ENCODE results near the gene HDAC7. TPM values are rescaled to one million over a fixed set of nuclear protein-coding genes. Genes with fewer than 3 reads are reported as not detected.

Gene HDAC7
- total and polyA plus RNA-seq, 2 of the 13 experiments (the other 11 are each of a cell fraction or from before 2014, with no cell fraction given): 4.6 to 10.8 TPM

- H3K27me3 ChIP-seq (ENCODE audit: control insufficient read depth in 1 of 2, insufficient read depth in 2 of 2, low read length in 2 of 2): no peaks in the 10 kb centered on the region
- no peak for DNase-seq (ENCODE audit: low spot score)
- H2AFZ ChIP-seq (ENCODE audit: low read length): no peak overlapping the region
- no peak for FAIRE-seq
- no peaks in the 10 kb centered on the region for H3K4me1 ChIP-seq (ENCODE audit: insufficient read depth, low read length)
- 92% methylated on average over 15 of the region's 20 CpGs for WGBS (ENCODE audit: low lambda C conversion rate)
- H3K36me3 ChIP-seq (replicated peaks in 1 of 2; ENCODE audit: control insufficient read depth in 1 of 2, insufficient read depth in 2 of 2, low read length in 2 of 2): peaks cover 12 to 13% of the 10 kb centered on the region in 2 experiments; a peak in 3 of 5 replicates
- intact Hi-C loops (cut with micrococcal nuclease; ENCODE audit: unreplicated experiment) (no loop called here), in situ Hi-C loops (cut with HindIII; ENCODE audit: extremely low pct_ligation_motif_present, low pct_unique_long_range_greater_than_20kb) (no loop called here)
- H3K27ac ChIP-seq (ENCODE audit: extremely low read length, insufficient read depth, low read length): no peak overlapping the region
- no peaks in the 10 kb centered on the region for H4K20me1 ChIP-seq (ENCODE audit: insufficient read depth, low read length)
- H3K4me2 ChIP-seq (ENCODE audit: low read depth, low read length): no peak overlapping the region
- no peak for TF ChIP-seq CBX1 (IDR thresholded peaks at IDR 0.05; ENCODE audit: low read depth)
- POLR2A ChIA-PET: no interaction called here
- CTCF ChIA-PET (ENCODE audit: low intra/inter-chr PET ratio, low total read pairs): no interaction called here
- no peaks in the 10 kb centered on the region for H3K79me2 ChIP-seq (ENCODE audit: insufficient read depth, low read length)
- no peaks in the 10 kb centered on the region for H3K9me3 ChIP-seq (ENCODE audit: low read length)
- no peak overlapping the region for H3K9ac ChIP-seq (ENCODE audit: insufficient read depth, low read depth, low read length)
- no TSS peak for BruUV-seq (replicated peaks)
- ATAC-seq: no peak
- H3K4me3 ChIP-seq (replicated peaks in 1 of 3; ENCODE audit: insufficient read depth in 1 of 3, low read depth in 2 of 3, low read length in 3 of 3): no peak overlapping the region
Observed at GRCh38 chr12:47783821-47784819, 35.6 kb downstream of the HDAC7 start.

- ATAC-seq (no peak), FAIRE-seq (no peak), DNase-seq (ENCODE audit: low spot score) (no peak)
- TF ChIP-seq GATAD1 (CRISPR knock-in tag; IDR thresholded peaks at IDR 0.05) (no peak), PBX3 (CRISPR knock-in tag; IDR thresholded peaks at IDR 0.05; ENCODE audit: borderline replicate concordance) (no peak), ZBTB44 (CRISPR knock-in tag; IDR thresholded peaks at IDR 0.05) (no peak)
- H3K79me2 ChIP-seq (ENCODE audit: insufficient read depth, low read length): no peaks in the 10 kb centered on the region
- ChIA-PET CTCF (ENCODE audit: low intra/inter-chr PET ratio, low total read pairs) (no interaction called here), POLR2A (interaction anchor here (2.1 kb wide), 1 partner anchor 77 kb away, joined by 5 read pairs; the partner anchor contains the start of gene RPAP3)
- peaks cover 11 to 12% of the 10 kb centered on the region in 2 experiments; a peak in 3 of 5 replicates for H3K36me3 ChIP-seq (replicated peaks in 1 of 2; ENCODE audit: control insufficient read depth in 1 of 2, insufficient read depth in 2 of 2, low read length in 2 of 2)
- H3K4me3 ChIP-seq (replicated peaks in 1 of 3; ENCODE audit: insufficient read depth in 1 of 3, low read depth in 2 of 3, low read length in 3 of 3): no peak overlapping the region
- BruUV-seq (replicated peaks): no TSS peak
- WGBS (ENCODE audit: low lambda C conversion rate): 97% methylated on average over 9 of the region's 17 CpGs
- no peaks in the 10 kb centered on the region for H3K9me3 ChIP-seq (ENCODE audit: low read length)
- no peak overlapping the region for H3K4me2 ChIP-seq (ENCODE audit: low read depth, low read length)
- H3K27me3 ChIP-seq (ENCODE audit: control insufficient read depth in 1 of 2, insufficient read depth in 2 of 2, low read length in 2 of 2): no peaks in the 10 kb centered on the region
- in situ Hi-C loops (cut with HindIII; ENCODE audit: extremely low pct_ligation_motif_present, low pct_unique_long_range_greater_than_20kb) (no loop called here), intact Hi-C loops (cut with micrococcal nuclease; ENCODE audit: unreplicated experiment) (no loop called here)
- H4K20me1 ChIP-seq (ENCODE audit: insufficient read depth, low read length): no peaks in the 10 kb centered on the region
- H3K27ac ChIP-seq (ENCODE audit: extremely low read length, insufficient read depth, low read length): no peak overlapping the region
- H3K4me1 ChIP-seq (ENCODE audit: insufficient read depth, low read length): no peaks in the 10 kb centered on the region
- H2AFZ ChIP-seq (ENCODE audit: low read length): no peak overlapping the region
- no peak overlapping the region for H3K9ac ChIP-seq (ENCODE audit: insufficient read depth, low read depth, low read length)
Observed at GRCh38 chr12:47783024-47783755, 36.5 kb downstream of the HDAC7 start.

Measured in HepG2 (cell line).